HG03439 (cell line): Measurements from ENCODE around the gene SH3RF1.
A peak's percentile ranks its signal among the peaks of the same experiment; 100 is the strongest.

Experiments used
- ATAC-seq: cut with Tn5 transposase; IDR thresholded peaks from one replicate; pipeline ENCODE4 v1.9.1; 2021; ENCODE audit warnings: mild to moderate bottlenecking, moderate library complexity; ENCODE audit not compliant: unreplicated experiment

Gene SH3RF1

DNA sequence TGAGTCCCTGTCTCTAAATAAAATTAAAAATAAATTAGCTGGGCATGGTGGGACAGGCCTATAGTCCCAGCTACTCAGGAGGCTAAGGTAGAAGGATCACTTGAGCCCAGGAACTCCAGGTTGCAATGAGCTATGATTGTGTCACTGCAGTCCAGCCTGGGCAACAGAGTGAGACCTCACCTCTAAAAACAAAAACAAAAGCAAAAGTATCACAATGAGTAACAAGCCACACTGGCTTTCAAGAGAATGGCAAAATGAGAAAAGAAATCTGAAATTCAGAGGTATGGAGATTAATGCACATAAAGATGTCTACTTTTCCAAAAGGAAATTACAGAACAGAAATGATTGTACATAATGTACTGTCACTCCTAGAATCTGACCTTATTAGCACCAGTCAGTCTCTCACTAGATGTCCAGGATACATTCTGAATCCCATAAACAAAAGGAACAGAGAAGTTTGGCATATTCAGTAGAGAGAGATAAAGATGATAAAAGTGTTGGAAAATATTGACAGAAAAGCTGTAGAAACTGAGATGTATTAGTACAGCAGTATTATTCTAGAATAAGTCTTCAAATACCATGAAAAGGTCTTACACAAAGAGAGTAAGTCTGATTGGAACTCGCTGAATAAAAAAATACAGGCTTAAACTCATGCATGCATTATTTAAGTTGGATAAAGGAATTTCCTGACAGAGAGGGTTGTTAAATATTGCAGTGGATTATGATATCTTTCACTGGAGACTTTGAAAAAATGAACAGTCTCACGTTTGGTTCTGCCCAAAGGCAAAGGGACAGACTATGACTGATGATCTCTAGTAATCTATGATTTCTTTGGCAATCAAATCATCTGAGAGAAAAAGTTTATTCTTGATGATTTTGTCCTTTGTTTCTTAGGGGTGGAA lies 102.5 kb downstream of the SH3RF1 start:
- peak; percentile 92 for ATAC-seq

GRCh38 chr4:169164669-169165415 lies 105.9 kb downstream of the SH3RF1 start:
- no peak for ATAC-seq

- ATAC-seq = no peak
Observed at GRCh38 chr4:169163947-169164668, 106.6 kb downstream of the SH3RF1 start.

GRCh38 chr4:169163495-169163894 lies 107.3 kb downstream of the SH3RF1 start:
- ATAC-seq = no peak

DNA sequence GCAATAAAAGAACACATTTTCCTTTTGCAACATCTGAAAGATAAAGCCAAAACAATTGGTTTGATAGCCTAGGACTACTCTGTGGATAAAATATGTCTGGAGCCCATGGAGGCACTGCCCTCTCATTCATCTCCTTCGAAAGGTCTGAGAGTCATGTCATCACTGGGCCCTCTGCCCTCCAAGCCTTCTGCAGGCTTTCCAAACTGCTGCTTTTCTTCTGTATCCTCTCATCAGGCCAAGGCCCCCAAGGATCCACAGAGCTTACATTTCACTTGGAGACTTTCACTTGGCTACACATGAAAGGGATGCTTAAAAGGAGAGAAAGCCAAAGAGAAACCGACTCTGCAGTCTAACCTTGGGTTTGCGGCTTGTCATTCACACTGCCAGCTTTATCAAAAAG lies 109.9 kb downstream of the SH3RF1 start:
- no peak for ATAC-seq

GRCh38 chr4:169159624-169160171 lies 111.1 kb downstream of the SH3RF1 start:
- no peak for ATAC-seq

DNA sequence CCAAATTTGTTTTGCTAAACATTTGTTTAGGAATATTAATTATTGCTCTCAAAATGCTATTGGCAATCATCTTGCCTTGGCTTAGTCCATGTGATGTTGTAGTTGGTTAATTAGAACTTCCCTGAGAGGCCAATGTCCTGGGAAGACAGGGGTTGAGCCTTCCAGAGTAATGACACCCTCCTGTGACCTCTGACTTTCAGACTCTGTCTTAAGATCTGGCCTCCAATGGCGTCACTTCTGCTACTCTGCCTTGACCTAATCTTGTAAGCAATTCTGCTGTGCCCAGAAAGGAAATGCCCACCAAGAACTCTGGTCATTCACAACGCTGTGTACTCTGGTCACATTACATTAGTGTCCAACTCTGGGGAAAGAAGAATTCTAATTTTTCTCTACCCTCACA lies 111.9 kb downstream of the SH3RF1 start:
- no peak for ATAC-seq

DNA sequence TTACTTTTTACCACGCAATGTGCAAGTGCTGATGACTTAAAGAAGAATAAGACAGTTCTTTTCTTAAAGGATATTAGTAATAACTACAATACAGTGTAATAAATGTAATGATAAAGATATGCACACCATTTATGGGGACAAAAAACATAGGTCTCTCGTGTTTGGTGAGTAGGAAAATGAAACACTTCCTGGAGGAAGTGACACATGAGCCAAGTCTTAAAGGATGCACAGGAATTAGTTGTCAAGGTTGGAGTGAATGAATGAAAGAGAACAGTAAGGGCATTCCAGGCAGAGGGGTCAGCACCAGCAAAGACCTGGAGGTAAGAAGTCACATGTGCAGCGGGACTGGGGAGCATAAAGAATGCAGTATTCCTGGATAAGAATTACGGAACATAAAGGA lies 112.7 kb downstream of the SH3RF1 start:
- no peak for ATAC-seq

- ATAC-seq = no peak
Observed at GRCh38 chr4:169156392-169156791, 114.4 kb downstream of the SH3RF1 start.

GRCh38 chr4:169154121-169154520 lies 116.6 kb downstream of the SH3RF1 start:
- no peak for ATAC-seq

- ATAC-seq = no peak
Observed at GRCh38 chr4:169153481-169154087, 117.2 kb downstream of the SH3RF1 start.

- no peak for ATAC-seq
Observed at GRCh38 chr4:169152899-169153298, 117.9 kb downstream of the SH3RF1 start.

DNA sequence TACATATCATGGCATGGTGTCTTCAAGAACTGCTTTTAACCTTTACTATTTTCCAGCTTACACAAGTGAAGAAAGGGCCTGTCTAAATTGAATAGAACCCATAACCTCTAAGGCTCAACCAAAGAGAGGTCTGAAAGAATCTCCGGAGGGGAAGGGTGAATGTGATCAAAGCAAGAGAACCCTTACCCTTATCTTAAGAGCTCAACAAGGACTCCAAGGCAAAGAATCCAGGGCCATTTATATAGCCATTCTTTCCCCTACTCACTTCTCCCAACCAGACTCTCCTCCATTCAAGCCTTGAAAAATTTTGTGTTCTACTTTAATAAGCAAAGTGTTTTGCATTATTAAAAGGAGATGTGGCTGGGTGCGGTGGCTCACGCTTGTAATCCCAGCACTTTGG lies 118.7 kb downstream of the SH3RF1 start:
- ATAC-seq = no peak

- no peak for ATAC-seq
Observed at GRCh38 chr4:169151671-169152070, 119.1 kb downstream of the SH3RF1 start.

DNA sequence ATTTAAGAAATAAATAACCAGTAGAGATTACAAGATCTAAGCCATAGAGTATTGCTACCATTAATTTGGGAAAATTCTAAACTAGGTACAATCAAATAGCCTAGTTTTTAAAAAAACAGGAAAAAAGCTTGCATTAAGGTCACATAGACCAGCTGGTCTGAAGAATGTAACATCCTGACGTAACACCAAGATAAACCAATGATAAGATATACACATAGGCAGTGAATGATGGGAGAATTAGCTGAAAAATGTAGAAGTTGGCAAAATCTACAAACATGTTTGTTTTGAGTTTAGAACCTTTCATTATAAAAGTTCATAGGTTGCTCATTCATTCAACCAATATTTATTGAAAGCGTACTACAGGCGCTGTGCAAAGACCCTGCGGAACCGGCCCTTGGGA lies 120.0 kb downstream of the SH3RF1 start:
- no peak for ATAC-seq

DNA sequence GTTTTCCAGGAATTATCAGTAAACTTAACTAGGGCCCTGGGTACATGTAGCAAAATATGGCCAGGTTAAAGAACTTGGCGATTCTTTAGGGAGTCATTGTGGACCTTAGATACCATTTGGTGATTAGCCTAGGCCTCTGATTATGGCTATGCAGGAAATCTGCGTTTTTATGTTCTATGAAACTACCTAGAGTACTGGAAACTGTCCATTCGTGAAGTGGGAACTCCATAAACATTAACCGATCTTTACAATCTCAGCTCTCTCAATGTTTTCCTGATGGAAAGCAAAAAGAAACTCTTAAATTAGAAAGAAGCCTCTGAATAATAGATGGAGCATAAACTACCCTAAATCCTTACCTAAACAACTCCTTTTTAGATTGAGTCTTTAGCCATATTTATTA lies 121.9 kb downstream of the SH3RF1 start:
- ATAC-seq = no peak

DNA sequence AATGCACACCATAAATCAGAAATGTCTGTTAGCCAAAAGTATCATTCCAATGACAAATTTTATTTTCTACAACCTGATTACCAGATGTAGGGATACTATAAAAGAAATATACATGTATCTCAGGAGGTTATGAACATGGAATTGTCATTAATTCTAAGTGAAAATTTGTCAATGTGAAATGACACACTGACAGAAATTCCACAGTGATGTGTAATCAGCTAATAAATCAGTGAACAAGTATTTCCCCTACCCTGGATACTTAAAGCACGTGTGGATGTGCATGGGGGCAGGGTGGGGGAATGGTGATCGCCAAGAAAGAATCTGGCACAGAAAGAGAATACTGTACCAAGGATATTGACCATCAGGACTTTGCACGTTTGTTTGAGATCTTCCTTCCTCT lies 123.6 kb downstream of the SH3RF1 start:
- ATAC-seq = no peak

DNA sequence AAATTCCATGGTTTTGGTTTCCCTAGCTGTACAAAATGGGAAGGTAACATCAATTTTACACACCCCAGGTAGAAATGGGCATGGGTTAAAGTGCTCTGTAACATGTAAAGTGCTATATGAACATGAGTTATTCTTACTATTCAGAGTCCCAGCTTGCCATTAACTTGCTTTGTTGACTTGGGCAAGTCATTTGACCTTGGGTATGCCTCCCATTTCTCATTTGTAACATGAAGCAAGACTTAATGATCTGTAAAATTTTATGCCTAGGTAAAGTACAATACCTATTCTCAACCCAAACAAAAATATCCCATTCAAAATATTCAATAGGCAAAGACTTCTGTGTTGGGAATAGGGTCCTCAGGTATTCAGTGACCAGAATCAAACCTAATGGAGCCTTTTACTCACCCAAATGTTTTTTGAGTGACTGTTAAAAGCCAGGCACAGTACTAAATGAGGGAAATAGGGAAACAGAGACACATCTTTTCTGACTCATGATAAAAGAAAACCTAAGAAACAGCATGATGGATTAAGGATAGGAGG lies 126.6 kb downstream of the SH3RF1 start:
- no peak for ATAC-seq

- ATAC-seq = no peak
Observed at GRCh38 chr4:169143335-169143734, 127.4 kb downstream of the SH3RF1 start.

- ATAC-seq = no peak
Observed at GRCh38 chr4:169142906-169143305, 127.8 kb downstream of the SH3RF1 start.
